Stimulated activated effector memory CD8-positive, alpha-beta T cell treated with anti-CD3 and anti-CD28 coated beads, Interleukin-12 subunit alpha, Interleukin-12 subunit beta, amount 100 ng/mL, for 72 hours (primary cell): ENCODE results near the gene SRRT.

Source experiments
- ATAC-seq: fragments of 150-1000 bp; cut with Tn5 transposase; 2 replicates; pipeline ENCODE4 v1.10.0; 2021
- DNase-seq, 2 donors: peaks; one replicate each; pipeline ENCODE4 v3.0.0; 2021 to 2022; ENCODE audit warnings: low spot score in 2 of 2
- H3K27ac Mint-ChIP-seq: one replicate; pipeline ENCODE4 v1.8.0; 2022; ENCODE audit warnings: mild to moderate bottlenecking, mixed read lengths
- H3K36me3 Mint-ChIP-seq: one replicate; pipeline ENCODE4 v1.8.0; 2022; ENCODE audit warnings: mild to moderate bottlenecking, mixed read lengths
- H3K4me1 Mint-ChIP-seq: one replicate; pipeline ENCODE4 v1.8.0; 2022; ENCODE audit warnings: mixed read lengths
- H3K4me3 Mint-ChIP-seq: one replicate; pipeline ENCODE4 v1.8.0; 2022; ENCODE audit warnings: mild to moderate bottlenecking, mixed read lengths
- H3K9me3 Mint-ChIP-seq: one replicate; pipeline ENCODE4 v1.8.0; 2022; ENCODE audit warnings: mixed read lengths

SRRT gene, protein sequence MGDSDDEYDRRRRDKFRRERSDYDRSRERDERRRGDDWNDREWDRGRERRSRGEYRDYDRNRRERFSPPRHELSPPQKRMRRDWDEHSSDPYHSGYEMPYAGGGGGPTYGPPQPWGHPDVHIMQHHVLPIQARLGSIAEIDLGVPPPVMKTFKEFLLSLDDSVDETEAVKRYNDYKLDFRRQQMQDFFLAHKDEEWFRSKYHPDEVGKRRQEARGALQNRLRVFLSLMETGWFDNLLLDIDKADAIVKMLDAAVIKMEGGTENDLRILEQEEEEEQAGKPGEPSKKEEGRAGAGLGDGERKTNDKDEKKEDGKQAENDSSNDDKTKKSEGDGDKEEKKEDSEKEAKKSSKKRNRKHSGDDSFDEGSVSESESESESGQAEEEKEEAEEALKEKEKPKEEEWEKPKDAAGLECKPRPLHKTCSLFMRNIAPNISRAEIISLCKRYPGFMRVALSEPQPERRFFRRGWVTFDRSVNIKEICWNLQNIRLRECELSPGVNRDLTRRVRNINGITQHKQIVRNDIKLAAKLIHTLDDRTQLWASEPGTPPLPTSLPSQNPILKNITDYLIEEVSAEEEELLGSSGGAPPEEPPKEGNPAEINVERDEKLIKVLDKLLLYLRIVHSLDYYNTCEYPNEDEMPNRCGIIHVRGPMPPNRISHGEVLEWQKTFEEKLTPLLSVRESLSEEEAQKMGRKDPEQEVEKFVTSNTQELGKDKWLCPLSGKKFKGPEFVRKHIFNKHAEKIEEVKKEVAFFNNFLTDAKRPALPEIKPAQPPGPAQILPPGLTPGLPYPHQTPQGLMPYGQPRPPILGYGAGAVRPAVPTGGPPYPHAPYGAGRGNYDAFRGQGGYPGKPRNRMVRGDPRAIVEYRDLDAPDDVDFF

GRCh38 chr7:100874577-100875355 is at the start of gene SRRT:
Gene SRRT (plus strand): TSS chr7:100875103. CDS start chr7:100875591, 488 bp downstream.
- Mint-ChIP-seq H3K4me1 (peaks cover 44% of the 10 kb centered on the region), H3K27ac (peak within 1 kb of the TSS; percentile 99), H3K4me3 (peak within 1 kb of the TSS; percentile 98), H3K36me3 (peaks cover 78% of the 10 kb centered on the region), H3K9me3 (no peaks in the 10 kb centered on the region)
- ATAC-seq (peak; percentile 94), DNase-seq (peak; percentile 93 to 99)

DNA sequence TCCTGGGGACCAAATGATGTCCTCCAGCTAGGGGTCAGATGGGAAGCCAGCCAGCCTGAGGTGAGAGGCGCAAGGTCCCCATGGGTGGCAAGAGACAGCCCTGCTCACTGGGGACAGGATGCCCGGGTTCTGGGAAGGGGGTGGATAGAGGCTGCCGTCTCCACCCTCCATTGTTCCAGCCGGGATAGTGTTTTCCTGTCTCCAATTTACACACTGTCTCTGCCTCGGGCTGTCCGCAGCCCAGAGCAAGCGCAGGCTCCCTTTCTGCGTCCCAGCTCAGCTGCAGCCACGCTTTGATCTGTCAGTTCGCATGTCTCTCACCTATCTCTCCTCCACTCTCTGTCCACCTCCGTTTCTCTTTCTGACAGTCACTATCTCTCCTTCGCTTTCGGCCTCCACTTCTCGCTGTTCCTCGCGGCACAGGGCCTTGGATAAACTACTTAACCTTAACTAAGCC is 49.7 kb upstream of the SRRT start:
- Mint-ChIP-seq H3K4me1 (peaks cover 23% of the 10 kb centered on the region), H3K36me3 (no peaks in the 10 kb centered on the region), H3K9me3 (no peaks in the 10 kb centered on the region), H3K4me3 (no peak overlapping the region), H3K27ac (no peak overlapping the region)
- ATAC-seq (no peak), DNase-seq (no peak)

DNA sequence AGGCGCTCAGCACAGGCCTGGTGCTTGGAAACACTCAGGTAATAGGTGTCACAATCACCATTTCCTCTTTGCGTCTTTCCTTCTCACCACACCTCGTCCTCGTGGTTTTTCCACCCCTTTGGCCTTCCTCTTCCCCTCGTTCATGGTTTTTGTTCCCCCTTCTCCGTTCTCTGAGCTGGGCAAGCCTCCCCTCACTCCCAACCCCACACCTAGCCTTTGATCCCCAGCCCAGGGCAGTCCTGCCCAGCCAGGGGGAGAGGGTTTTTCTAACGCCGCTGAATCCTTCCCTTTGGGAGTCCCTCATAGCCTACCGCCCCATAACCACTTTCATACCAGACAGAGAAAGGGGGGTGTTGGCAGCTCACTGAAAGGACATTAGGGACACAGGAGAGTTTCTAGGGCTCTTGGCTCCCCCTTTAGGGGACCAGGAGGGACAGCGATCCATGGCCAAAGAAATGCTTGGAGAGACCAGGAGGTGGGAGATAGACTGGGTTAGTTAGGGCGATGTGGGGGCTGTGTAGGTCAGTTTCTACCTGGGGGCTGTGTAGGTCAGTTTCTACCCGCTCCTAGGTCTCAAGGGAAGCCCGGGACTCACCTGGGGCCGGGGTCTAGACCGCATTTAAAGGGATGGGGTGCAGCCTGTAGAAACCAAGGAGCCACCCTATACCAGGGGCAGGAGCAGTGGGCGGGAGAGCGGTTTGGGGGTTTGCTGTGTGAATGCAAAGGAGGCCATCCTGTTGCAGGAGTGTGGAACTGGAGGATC is 49.0 kb upstream of the SRRT start:
- Mint-ChIP-seq H3K36me3 (no peaks in the 10 kb centered on the region), H3K27ac (no peak overlapping the region), H3K4me1 (peaks cover 23% of the 10 kb centered on the region), H3K4me3 (peak overlapping the region; percentile 58), H3K9me3 (no peaks in the 10 kb centered on the region)
- DNase-seq (no peak), ATAC-seq (no peak)

GRCh38 chr7:100826514-100827329 is 48.2 kb upstream of the SRRT start:
- no peak overlapping the region for H3K27ac Mint-ChIP-seq

GRCh38 chr7:100827330-100828226 is 47.3 kb upstream of the SRRT start, which contains the start of gene EPHB4:
Gene EPHB4 (minus strand): TSS chr7:100827523. CDS start chr7:100827030, 493 bp downstream.
- H3K36me3 Mint-ChIP-seq, result no peaks in the 10 kb centered on the region
- H3K4me1 Mint-ChIP-seq, result peaks cover 23% of the 10 kb centered on the region
- H3K9me3 Mint-ChIP-seq, result no peaks in the 10 kb centered on the region
- H3K4me3 Mint-ChIP-seq, result peak within 1 kb of the TSS; percentile 61
- ATAC-seq, result peak; percentile 31
- H3K27ac Mint-ChIP-seq, result no peak within 1 kb of the TSS
- no peak for DNase-seq

More at GRCh38 chr7:100826514-100827329, 48.2 kb upstream of the SRRT start:
- H3K4me3 Mint-ChIP-seq, result peak overlapping the region; percentile 61
- H3K36me3 Mint-ChIP-seq, result no peaks in the 10 kb centered on the region
- no peaks in the 10 kb centered on the region for H3K9me3 Mint-ChIP-seq
- DNase-seq (no peak), ATAC-seq (peak; percentile 42)
- peaks cover 23% of the 10 kb centered on the region for H3K4me1 Mint-ChIP-seq

- DNase-seq (no peak), ATAC-seq (no peak)
- no peak overlapping the region for H3K4me3 Mint-ChIP-seq
- no peaks in the 10 kb centered on the region for H3K36me3 Mint-ChIP-seq
- no peaks in the 10 kb centered on the region for H3K9me3 Mint-ChIP-seq
- H3K27ac Mint-ChIP-seq, result no peak overlapping the region
- peaks cover 23% of the 10 kb centered on the region for H3K4me1 Mint-ChIP-seq
These were observed 45.7 kb upstream of the SRRT start for GRCh38 chr7:100829150-100829716.

GRCh38 chr7:100830396-100830795 is 44.5 kb upstream of the SRRT start:
- H3K27ac Mint-ChIP-seq, result no peak overlapping the region
- ATAC-seq, result peak; percentile 29
- no peaks in the 10 kb centered on the region for H3K36me3 Mint-ChIP-seq
- peaks cover 22% of the 10 kb centered on the region for H3K4me1 Mint-ChIP-seq
- H3K9me3 Mint-ChIP-seq, result no peaks in the 10 kb centered on the region
- no peak for DNase-seq
- no peak overlapping the region for H3K4me3 Mint-ChIP-seq

DNA sequence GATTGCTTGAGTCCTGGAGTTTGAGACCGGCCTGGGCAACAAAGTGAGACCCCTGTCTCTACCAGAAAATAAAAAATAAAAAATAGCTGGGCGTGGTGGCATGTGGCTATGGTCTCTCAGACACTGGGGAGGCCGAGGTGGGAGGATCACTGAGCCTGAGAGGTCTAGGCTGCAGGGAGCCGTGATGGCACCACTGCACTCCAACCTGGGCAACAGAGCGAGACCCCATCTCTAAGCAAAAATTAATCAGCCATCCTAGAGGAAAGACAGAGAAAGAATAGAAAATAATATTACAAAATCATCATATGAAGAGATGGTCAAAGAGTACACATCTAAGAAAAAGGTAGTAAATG is 42.6 kb upstream of the SRRT start:
- Mint-ChIP-seq H3K36me3 (no peaks in the 10 kb centered on the region), H3K4me1 (peaks cover 21% of the 10 kb centered on the region), H3K27ac (no peak overlapping the region), H3K9me3 (no peaks in the 10 kb centered on the region), H3K4me3 (no peak overlapping the region)
- ATAC-seq (no peak), DNase-seq (no peak)

GRCh38 chr7:100835903-100836811 is 38.7 kb upstream of the SRRT start:
- ATAC-seq (no peak), DNase-seq (no peak)
- Mint-ChIP-seq H3K4me1 (peaks cover 16% of the 10 kb centered on the region), H3K4me3 (peak overlapping the region; percentile 68), H3K27ac (no peak overlapping the region), H3K36me3 (no peaks in the 10 kb centered on the region), H3K9me3 (no peaks in the 10 kb centered on the region)

DNA sequence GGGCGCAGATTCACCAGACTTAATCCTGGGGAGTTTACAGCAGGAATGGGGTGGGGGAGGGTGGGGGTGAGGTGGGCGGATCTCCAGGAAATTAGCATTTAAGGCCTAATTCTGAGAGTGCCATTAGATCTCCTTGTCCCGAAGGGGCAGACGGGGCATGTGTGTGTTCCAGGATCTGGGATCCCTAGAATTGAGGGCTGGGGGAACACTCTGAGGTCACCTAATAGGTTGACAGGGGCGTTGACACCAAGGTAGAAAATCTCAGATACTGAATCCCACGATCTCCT is 38.1 kb upstream of the SRRT start:
- Mint-ChIP-seq H3K9me3 (no peaks in the 10 kb centered on the region), H3K27ac (peak overlapping the region; percentile 83), H3K4me1 (peaks cover 16% of the 10 kb centered on the region), H3K4me3 (peak overlapping the region; percentile 68), H3K36me3 (no peaks in the 10 kb centered on the region)
- DNase-seq (no peak), ATAC-seq (no peak)

GRCh38 chr7:100837099-100837836 is 37.6 kb upstream of the SRRT start:
- H3K27ac Mint-ChIP-seq, result peak overlapping the region; percentile 83
- no peaks in the 10 kb centered on the region for H3K9me3 Mint-ChIP-seq
- peaks cover 16% of the 10 kb centered on the region for H3K4me1 Mint-ChIP-seq
- H3K4me3 Mint-ChIP-seq, result peak overlapping the region; percentile 68
- no peaks in the 10 kb centered on the region for H3K36me3 Mint-ChIP-seq
- DNase-seq (peak; percentile 36 to 74), ATAC-seq (peak; percentile 91)
